ENCODE results near the gene ALOXE3.

The ALOXE3 gene

DNA sequence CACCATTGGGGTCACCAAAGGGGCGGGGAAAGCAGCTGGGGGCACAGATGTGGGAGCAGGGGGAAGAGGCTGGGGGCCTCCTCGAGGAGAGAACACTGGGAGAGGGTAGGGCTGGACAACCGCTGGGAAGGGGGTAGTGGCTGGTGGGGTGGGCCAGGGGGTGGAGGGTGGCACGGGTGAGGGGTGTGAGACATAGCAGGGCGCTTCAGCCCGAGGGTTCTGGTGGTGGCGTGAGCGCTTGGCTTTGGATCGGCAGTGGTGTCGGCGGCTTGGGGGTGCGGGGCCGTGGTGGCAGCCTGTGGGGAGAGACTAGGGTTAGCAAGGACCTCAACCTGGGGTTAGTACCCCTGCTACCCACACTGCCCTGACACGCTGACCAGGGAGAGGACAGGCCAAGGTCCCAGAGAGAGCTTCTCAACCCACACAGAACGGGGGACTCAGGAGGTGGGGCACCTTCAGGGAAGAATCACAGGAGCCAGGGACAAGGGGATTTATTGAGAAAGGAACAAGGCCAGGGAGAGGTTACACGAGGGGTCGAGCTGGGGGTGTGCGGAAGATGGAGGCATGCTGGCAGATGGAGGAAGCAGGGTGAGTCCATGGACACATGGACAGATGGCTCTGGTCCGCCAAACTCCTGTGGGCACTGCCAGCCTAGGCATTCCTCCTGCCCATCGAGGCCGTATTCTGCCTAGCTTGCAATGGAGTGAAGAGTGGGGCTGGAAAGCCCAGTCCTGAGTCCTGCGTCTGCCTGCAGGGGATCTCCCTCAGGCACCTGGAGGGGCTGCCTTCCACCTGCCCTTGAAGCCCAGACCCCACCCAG lies 25.5 kb upstream of the ALOXE3 start:
- TF ChIP-seq ZBTB7A (IDR thresholded peaks at IDR 0.05; ENCODE audit: low read depth) = no peak
- no peak for TF ChIP-seq EP300 (IDR thresholded peaks at IDR 0.05; ENCODE audit: borderline replicate concordance)
- no peak for TF ChIP-seq CEBPB (IDR thresholded peaks at IDR 0.05)
- TF ChIP-seq, protein P1, sequence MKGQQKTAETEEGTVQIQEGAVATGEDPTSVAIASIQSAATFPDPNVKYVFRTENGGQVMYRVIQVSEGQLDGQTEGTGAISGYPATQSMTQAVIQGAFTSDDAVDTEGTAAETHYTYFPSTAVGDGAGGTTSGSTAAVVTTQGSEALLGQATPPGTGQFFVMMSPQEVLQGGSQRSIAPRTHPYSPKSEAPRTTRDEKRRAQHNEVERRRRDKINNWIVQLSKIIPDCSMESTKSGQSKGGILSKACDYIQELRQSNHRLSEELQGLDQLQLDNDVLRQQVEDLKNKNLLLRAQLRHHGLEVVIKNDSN (IDR thresholded peaks at IDR 0.05) = no peak
- TF ChIP-seq YY1 (IDR thresholded peaks at IDR 0.05; ENCODE audit: low read depth) = no peak

GRCh38 chr17:8142887-8143580 lies 24.7 kb upstream of the ALOXE3 start:
- TF ChIP-seq TCF12 (IDR thresholded peaks at IDR 0.05; ENCODE audit: low read depth) (no peak), FOXM1 (IDR thresholded peaks at IDR 0.05; ENCODE audit: borderline replicate concordance, low read depth) (no peak), TAF1 (IDR thresholded peaks at IDR 0.05; ENCODE audit: low read depth) (no peak), ZBTB7A (IDR thresholded peaks at IDR 0.05; ENCODE audit: low read depth) (no peak), CREB1 (IDR thresholded peaks at IDR 0.05; ENCODE audit: low read depth) (no peak), YY1 (IDR thresholded peaks at IDR 0.05; ENCODE audit: low read depth) (no peak), EP300 (IDR thresholded peaks at IDR 0.05; ENCODE audit: borderline replicate concordance) (no peak), RAD21 (IDR thresholded peaks at IDR 0.05; ENCODE audit: low read depth) (no peak), NFIC (IDR thresholded peaks at IDR 0.05) (no peak), TEAD4 (IDR thresholded peaks at IDR 0.05) (no peak), CEBPB (IDR thresholded peaks at IDR 0.05) (no peak), EGR1 (IDR thresholded peaks at IDR 0.05) (no peak)
- TF ChIP-seq, protein P1 (IDR thresholded peaks at IDR 0.05) = no peak
- TF ChIP-seq, protein P2, sequence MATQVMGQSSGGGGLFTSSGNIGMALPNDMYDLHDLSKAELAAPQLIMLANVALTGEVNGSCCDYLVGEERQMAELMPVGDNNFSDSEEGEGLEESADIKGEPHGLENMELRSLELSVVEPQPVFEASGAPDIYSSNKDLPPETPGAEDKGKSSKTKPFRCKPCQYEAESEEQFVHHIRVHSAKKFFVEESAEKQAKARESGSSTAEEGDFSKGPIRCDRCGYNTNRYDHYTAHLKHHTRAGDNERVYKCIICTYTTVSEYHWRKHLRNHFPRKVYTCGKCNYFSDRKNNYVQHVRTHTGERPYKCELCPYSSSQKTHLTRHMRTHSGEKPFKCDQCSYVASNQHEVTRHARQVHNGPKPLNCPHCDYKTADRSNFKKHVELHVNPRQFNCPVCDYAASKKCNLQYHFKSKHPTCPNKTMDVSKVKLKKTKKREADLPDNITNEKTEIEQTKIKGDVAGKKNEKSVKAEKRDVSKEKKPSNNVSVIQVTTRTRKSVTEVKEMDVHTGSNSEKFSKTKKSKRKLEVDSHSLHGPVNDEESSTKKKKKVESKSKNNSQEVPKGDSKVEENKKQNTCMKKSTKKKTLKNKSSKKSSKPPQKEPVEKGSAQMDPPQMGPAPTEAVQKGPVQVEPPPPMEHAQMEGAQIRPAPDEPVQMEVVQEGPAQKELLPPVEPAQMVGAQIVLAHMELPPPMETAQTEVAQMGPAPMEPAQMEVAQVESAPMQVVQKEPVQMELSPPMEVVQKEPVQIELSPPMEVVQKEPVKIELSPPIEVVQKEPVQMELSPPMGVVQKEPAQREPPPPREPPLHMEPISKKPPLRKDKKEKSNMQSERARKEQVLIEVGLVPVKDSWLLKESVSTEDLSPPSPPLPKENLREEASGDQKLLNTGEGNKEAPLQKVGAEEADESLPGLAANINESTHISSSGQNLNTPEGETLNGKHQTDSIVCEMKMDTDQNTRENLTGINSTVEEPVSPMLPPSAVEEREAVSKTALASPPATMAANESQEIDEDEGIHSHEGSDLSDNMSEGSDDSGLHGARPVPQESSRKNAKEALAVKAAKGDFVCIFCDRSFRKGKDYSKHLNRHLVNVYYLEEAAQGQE (IDR thresholded peaks at IDR 0.05; ENCODE audit: low read depth) = no peak
- TF ChIP-seq, protein P3, sequence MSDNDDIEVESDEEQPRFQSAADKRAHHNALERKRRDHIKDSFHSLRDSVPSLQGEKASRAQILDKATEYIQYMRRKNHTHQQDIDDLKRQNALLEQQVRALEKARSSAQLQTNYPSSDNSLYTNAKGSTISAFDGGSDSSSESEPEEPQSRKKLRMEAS (IDR thresholded peaks at IDR 0.05) = no peak

DNA sequence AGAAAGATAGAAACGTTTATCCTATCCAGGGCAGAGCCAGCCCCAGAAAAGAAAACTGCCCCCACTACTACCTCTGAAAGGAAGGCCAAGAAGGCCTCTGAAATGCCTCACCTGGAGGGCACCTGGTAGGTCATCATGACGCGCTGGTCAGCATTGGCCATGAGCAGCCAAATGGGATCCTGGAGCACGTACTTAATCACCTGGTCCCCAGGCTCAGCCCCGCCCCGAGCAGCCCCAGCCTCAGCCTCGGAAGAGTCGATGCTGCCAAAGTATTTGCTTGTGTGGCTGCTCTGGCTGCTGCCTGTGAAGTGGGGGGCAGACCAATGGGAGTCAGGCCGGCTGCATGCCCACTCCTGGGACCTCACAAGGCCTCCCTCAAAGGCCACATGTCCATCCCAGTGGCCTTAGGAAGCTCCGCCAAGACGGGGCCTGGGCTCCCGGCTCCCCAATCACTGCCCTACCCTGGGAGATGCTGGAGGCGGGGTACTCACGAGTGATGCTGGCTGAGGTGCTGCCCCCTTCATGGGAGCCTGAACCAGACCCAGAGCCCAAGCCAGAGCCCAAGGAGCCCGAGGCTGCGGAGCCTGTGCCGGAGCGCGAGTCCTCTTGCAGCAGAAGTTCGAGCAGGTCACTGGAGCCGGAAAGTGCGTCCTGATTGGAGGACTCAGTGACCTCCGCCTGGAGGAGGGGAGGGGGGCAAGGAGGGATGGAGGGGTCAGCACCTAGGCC lies 24.0 kb upstream of the ALOXE3 start:
- TF ChIP-seq, protein P2 (IDR thresholded peaks at IDR 0.05; ENCODE audit: low read depth) = no peak
- TF ChIP-seq EGR1 (IDR thresholded peaks at IDR 0.05) = no peak
- TF ChIP-seq CEBPB (IDR thresholded peaks at IDR 0.05) = no peak
- no peak for TF ChIP-seq FOXM1 (IDR thresholded peaks at IDR 0.05; ENCODE audit: borderline replicate concordance, low read depth)
- no peak for TF ChIP-seq TAF1 (IDR thresholded peaks at IDR 0.05; ENCODE audit: low read depth)
- TF ChIP-seq TCF12 (IDR thresholded peaks at IDR 0.05; ENCODE audit: low read depth) = no peak
- TF ChIP-seq RAD21 (IDR thresholded peaks at IDR 0.05; ENCODE audit: low read depth) = no peak
- TF ChIP-seq, protein P3 (IDR thresholded peaks at IDR 0.05) = no peak
- no peak for TF ChIP-seq YY1 (IDR thresholded peaks at IDR 0.05; ENCODE audit: low read depth)
- no peak for TF ChIP-seq ZBTB7A (IDR thresholded peaks at IDR 0.05; ENCODE audit: low read depth)
- no peak for TF ChIP-seq TEAD4 (IDR thresholded peaks at IDR 0.05)
- TF ChIP-seq CREB1 (IDR thresholded peaks at IDR 0.05; ENCODE audit: low read depth) = no peak
- TF ChIP-seq, protein P1 (IDR thresholded peaks at IDR 0.05) = no peak
- no peak for TF ChIP-seq EP300 (IDR thresholded peaks at IDR 0.05; ENCODE audit: borderline replicate concordance)
- TF ChIP-seq NFIC (IDR thresholded peaks at IDR 0.05) = no peak

DNA sequence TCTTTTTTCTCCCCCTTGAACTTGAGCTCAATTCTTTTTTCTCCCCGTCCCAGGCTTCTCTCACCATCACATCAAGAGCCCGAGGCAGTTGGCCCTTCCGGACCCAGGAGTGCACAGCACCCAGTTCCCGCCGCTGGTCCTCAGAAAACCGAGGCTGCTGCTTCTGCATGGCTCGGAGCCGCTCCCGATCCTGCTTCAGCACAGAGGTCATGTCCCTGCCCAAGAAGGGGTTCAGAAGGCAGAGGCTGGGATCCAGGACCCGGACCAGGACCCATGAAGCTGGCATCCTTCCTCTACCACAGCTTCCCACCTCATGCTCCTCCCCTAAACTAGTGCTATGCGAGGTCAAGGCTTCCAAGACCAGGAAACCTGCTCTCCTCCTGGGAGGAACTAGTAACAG lies 23.4 kb upstream of the ALOXE3 start:
- TF ChIP-seq TAF1 (IDR thresholded peaks at IDR 0.05; ENCODE audit: low read depth) = no peak
- TF ChIP-seq, protein P2 (IDR thresholded peaks at IDR 0.05; ENCODE audit: low read depth) = no peak
- no peak for TF ChIP-seq NFIC (IDR thresholded peaks at IDR 0.05)
- no peak for TF ChIP-seq CREB1 (IDR thresholded peaks at IDR 0.05; ENCODE audit: low read depth)
- TF ChIP-seq ZBTB7A (IDR thresholded peaks at IDR 0.05; ENCODE audit: low read depth) = no peak
- no peak for TF ChIP-seq EP300 (IDR thresholded peaks at IDR 0.05; ENCODE audit: borderline replicate concordance)
- TF ChIP-seq CEBPB (IDR thresholded peaks at IDR 0.05) = no peak
- no peak for TF ChIP-seq RAD21 (IDR thresholded peaks at IDR 0.05; ENCODE audit: low read depth)
- TF ChIP-seq EGR1 (IDR thresholded peaks at IDR 0.05) = no peak
- TF ChIP-seq FOXM1 (IDR thresholded peaks at IDR 0.05; ENCODE audit: borderline replicate concordance, low read depth) = no peak
- TF ChIP-seq TEAD4 (IDR thresholded peaks at IDR 0.05) = no peak
- TF ChIP-seq TCF12 (IDR thresholded peaks at IDR 0.05; ENCODE audit: low read depth) = no peak
- TF ChIP-seq, protein P1 (IDR thresholded peaks at IDR 0.05) = no peak
- no peak for TF ChIP-seq YY1 (IDR thresholded peaks at IDR 0.05; ENCODE audit: low read depth)
- TF ChIP-seq, protein P3 (IDR thresholded peaks at IDR 0.05) = no peak
